ENCODE results near the gene TTN. TPM values are rescaled to one million over a fixed set of nuclear protein-coding genes. Genes with fewer than 3 reads are reported as not detected.

TTN gene
- total RNA-seq, 4 donors from 2014 or later, result 7.6 to 104 (median 10.6) TPM

DNA sequence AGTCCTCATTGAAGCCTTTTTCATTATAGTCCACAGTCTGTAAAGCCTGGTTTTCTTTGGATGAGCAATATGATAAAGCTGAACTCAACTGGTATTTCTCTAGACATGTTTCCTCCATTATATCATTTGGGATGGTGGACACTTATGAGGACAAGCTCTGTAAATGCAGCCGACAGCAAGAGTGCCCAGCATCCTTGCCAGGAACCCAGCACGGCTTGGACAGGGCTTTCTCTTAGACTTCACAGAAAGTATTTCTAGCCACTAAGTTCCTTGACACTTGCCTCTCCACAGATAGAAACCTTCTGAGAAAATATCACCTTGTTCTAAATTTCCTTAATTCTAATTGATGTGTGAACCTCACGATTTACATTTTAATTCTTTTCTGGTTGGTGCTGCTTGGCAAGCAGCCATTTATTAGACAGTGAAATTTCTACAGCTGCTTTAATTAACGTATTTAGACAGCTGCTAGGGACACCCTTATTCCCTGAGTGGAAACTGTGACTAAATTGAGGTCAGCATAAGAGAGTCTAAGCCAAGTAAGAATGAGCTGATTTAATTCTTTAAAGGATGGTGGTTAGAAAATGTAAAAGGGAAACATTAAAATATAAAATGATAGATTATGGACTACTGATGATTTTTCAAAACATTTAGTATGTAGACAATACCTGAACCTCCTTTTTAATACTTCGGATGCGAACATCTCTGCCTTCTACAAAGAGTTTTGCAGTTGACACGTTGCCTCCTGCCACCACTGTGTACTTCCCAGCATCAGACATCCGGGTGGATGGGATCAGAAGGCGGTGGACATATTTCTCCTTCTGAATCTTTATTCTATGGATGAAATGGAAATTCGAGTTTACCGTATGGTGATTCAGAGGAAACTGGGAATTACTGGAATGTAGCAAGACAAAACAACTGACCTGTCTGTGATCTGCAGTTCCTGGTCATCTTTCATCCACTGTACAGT is 39.8 kb downstream of the TTN start:
- no peaks in the 10 kb centered on the region for H3K36me3 ChIP-seq
- H3K27me3 ChIP-seq, result no peaks in the 10 kb centered on the region
- H3K4me3 ChIP-seq, result no peak overlapping the region
- no peaks in the 10 kb centered on the region for H3K4me1 ChIP-seq
- TF ChIP-seq, protein P1, sequence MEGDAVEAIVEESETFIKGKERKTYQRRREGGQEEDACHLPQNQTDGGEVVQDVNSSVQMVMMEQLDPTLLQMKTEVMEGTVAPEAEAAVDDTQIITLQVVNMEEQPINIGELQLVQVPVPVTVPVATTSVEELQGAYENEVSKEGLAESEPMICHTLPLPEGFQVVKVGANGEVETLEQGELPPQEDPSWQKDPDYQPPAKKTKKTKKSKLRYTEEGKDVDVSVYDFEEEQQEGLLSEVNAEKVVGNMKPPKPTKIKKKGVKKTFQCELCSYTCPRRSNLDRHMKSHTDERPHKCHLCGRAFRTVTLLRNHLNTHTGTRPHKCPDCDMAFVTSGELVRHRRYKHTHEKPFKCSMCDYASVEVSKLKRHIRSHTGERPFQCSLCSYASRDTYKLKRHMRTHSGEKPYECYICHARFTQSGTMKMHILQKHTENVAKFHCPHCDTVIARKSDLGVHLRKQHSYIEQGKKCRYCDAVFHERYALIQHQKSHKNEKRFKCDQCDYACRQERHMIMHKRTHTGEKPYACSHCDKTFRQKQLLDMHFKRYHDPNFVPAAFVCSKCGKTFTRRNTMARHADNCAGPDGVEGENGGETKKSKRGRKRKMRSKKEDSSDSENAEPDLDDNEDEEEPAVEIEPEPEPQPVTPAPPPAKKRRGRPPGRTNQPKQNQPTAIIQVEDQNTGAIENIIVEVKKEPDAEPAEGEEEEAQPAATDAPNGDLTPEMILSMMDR (IDR thresholded peaks at IDR 0.05), result no peak
- no peak for DNase-seq
- H3K9me3 ChIP-seq, result no peaks in the 10 kb centered on the region
- H3K27ac ChIP-seq, result no peak overlapping the region

DNA sequence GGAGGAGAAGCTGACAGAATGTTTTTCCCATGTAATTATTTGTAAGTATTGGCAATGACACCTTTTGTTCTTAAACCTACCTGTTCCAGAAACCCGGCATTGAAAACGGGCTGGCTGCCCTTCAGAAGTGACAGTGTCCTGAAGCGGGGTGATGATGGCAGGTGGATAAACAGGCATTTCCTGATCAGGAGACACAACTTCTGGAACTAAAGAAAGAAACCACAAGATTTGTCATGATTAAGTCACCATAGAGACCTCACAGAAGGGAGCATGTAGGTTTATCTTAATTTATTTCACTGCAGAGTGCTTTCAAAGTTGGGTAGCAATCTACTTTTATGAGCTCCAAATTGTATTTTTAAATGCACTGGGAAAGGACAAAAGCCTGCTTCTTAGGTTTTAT is 43.1 kb downstream of the TTN start:
- H3K27ac ChIP-seq, result no peak overlapping the region

DNA sequence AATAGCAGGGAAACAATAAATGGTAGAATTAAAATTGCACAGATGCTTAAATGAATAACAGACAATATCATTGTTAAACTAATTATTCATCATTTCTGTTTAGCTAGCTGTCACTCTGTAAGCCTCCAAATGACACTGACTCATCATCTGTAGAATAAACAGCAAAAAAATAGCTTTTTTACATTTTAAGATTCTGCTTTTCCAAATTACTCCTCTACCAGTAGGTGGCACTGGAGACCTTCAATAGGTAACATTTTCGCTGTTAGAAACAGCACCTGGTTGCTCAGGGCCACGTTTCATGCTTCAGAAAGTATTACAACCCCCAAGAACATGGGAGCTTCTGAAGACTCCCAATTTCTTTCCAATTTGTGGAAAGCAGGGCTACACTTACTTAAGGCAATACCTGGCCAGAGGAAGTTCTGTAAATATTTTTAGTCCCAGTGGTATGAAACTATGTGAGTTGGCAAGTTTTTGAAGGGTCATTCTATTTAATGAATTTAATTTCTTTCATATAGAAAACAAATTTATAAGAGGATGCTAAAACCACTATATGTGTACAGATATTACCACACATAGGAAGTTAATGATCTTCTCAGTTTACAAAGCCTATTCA is 45.4 kb downstream of the TTN start:
- no peak overlapping the region for H3K27ac ChIP-seq
- no peaks in the 10 kb centered on the region for H3K36me3 ChIP-seq
- TF ChIP-seq, protein P1 (IDR thresholded peaks at IDR 0.05), result peak in 5 of 6 experiments; percentile 12 to 66 (median 62)
- TF ChIP-seq POLR2A (IDR thresholded peaks at IDR 0.05), result no peak
- no peak for DNase-seq
- H3K4me3 ChIP-seq, result no peak overlapping the region
- no peaks in the 10 kb centered on the region for H3K27me3 ChIP-seq
- H3K9me3 ChIP-seq, result no peaks in the 10 kb centered on the region
- H3K4me1 ChIP-seq, result no peaks in the 10 kb centered on the region

More for the DNA sequence above, 43.1 kb downstream of the TTN start:
- no peaks in the 10 kb centered on the region for H3K4me1 ChIP-seq
- H3K27me3 ChIP-seq, result no peaks in the 10 kb centered on the region
- no peak for DNase-seq
- no peaks in the 10 kb centered on the region for H3K36me3 ChIP-seq
- TF ChIP-seq, protein P1 (IDR thresholded peaks at IDR 0.05), result no peak
- TF ChIP-seq POLR2A (IDR thresholded peaks at IDR 0.05), result no peak
- H3K4me3 ChIP-seq, result no peak overlapping the region
- no peaks in the 10 kb centered on the region for H3K9me3 ChIP-seq

DNA sequence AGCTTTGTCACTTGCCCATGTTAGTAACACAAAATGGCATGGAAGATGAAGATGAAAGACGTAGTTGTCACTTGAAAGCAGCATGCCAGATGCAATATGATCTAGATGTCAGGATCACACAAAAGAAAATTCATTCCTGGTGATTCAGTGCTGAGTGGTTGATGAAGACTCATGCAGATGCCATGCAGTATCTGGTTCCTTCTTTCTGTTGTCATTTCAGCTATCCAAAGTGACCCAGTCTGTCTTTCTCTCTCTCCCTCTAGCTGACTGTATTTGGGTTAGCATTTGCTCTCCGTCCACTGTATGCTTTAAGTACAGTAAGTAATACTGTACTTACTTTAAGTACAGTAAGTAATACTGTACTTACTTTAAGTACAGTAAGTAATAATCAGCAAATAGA is 50.4 kb downstream of the TTN start:
- Histone ChIP-seq H3K4me1 (no peaks in the 10 kb centered on the region), H3K36me3 (no peaks in the 10 kb centered on the region), H3K27ac (no peak overlapping the region), H3K9me3 (no peaks in the 10 kb centered on the region), H3K4me3 (no peak overlapping the region), H3K27me3 (no peaks in the 10 kb centered on the region)
- no peak for TF ChIP-seq POLR2A (IDR thresholded peaks at IDR 0.05)
- TF ChIP-seq, protein P1 (IDR thresholded peaks at IDR 0.05), result no peak
- DNase-seq, result no peak

DNA sequence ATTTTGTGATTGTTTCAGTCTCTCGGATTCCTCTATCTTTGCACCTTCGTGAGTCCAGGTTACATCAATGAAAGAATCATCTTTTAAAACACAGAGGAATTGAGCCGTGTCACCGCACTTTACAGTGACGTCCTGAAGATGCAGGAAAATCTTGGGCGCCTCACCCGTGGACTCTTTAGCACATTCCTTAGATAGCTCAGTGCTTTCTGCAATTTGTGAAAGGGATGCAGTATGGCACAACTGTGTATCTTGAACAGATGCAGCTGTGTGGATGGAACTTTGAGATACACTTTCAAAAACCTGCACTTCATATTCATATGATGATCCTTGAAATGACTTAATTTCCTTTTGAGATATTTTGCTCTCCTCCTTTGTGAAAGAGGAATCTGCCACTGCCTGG is 50.9 kb downstream of the TTN start:
- TF ChIP-seq, protein P1 (IDR thresholded peaks at IDR 0.05), result no peak
- no peak for TF ChIP-seq POLR2A (IDR thresholded peaks at IDR 0.05)
- Histone ChIP-seq H3K4me1 (no peaks in the 10 kb centered on the region), H3K27me3 (no peaks in the 10 kb centered on the region), H3K9me3 (no peaks in the 10 kb centered on the region), H3K27ac (no peak overlapping the region), H3K4me3 (no peak overlapping the region), H3K36me3 (no peaks in the 10 kb centered on the region)
- no peak for DNase-seq
